Measurements from ENCODE around the gene EFCAB12.

Gene EFCAB12

GRCh38 chr3:129428007-129428375 is 445 bp downstream of the EFCAB12 start:
- H3K27ac ChIP-seq = no peak overlapping the region
- TF ChIP-seq ZFX (IDR thresholded peaks at IDR 0.05) (no peak), CTCF (conservative IDR thresholded peaks at IDR 0.05) (no peak)

- H3K27ac ChIP-seq = peak overlapping the region; percentile 98
- no peak for TF ChIP-seq ZFX (IDR thresholded peaks at IDR 0.05)
- TF ChIP-seq CTCF (conservative IDR thresholded peaks at IDR 0.05) = no peak
Measured at GRCh38 chr3:129425619-129426018, 2.8 kb downstream of the EFCAB12 start.

- TF ChIP-seq ZFX (IDR thresholded peaks at IDR 0.05) (no peak), CTCF (conservative IDR thresholded peaks at IDR 0.05) (no peak)
- H3K27ac ChIP-seq = peak overlapping the region; percentile 98
Measured at GRCh38 chr3:129425213-129425612, 3.2 kb downstream of the EFCAB12 start.

GRCh38 chr3:129424185-129424841 is 4.1 kb downstream of the EFCAB12 start:
- TF ChIP-seq ZFX (IDR thresholded peaks at IDR 0.05) (no peak), CTCF (conservative IDR thresholded peaks at IDR 0.05) (no peak)
- peak overlapping the region; percentile 98 for H3K27ac ChIP-seq

GRCh38 chr3:129422897-129423296 is 5.5 kb downstream of the EFCAB12 start:
- no peak for TF ChIP-seq CTCF (conservative IDR thresholded peaks at IDR 0.05)
- TF ChIP-seq ZFX (IDR thresholded peaks at IDR 0.05) = no peak
- peak overlapping the region; percentile 98 for H3K27ac ChIP-seq

GRCh38 chr3:129421988-129422745 is 6.3 kb downstream of the EFCAB12 start:
- TF ChIP-seq CTCF (conservative IDR thresholded peaks at IDR 0.05) (no peak), ZFX (IDR thresholded peaks at IDR 0.05) (no peak)

GRCh38 chr3:129421236-129421883 is 7.1 kb downstream of the EFCAB12 start:
- no peak overlapping the region for H3K27ac ChIP-seq
- TF ChIP-seq ZFX (IDR thresholded peaks at IDR 0.05) (no peak), CTCF (conservative IDR thresholded peaks at IDR 0.05) (no peak)

More at GRCh38 chr3:129421988-129422745, 6.3 kb downstream of the EFCAB12 start:
- peak overlapping the region; percentile 98 for H3K27ac ChIP-seq

Data from C4-2B (cell line).